CD14-positive monocyte (primary cell): Measurements from ENCODE around the gene CXCR6. TPM values are rescaled to one million over a fixed set of nuclear protein-coding genes. Genes with fewer than 3 reads are reported as not detected.

Experiments
- DNase-seq, 3 donors: peaks; one replicate each; pipeline ENCODE4 v3.0.0-alpha.2; 2011 to 2022
- H2AFZ ChIP-seq: 2 replicates; pipeline ENCODE4 v1.6.0; 2012; ENCODE audit warnings: mild to moderate bottlenecking, low read depth, low read length, inconsistent platforms; ENCODE audit not compliant: insufficient read depth, poor library complexity, severe bottlenecking
- H3K27ac ChIP-seq, 2 donors: 1 replicate in 1 of 2; 2 replicates in 1 of 2; pipeline ENCODE4 v1.5.1; 2012 to 2013; ENCODE audit warnings: low read length in 2 of 2, control low read depth in 1 of 2, inconsistent platforms in 1 of 2, low read depth in 1 of 2, mild to moderate bottlenecking in 1 of 2
- H3K27me3 ChIP-seq, 2 donors: one replicate each; pipeline versions ENCODE4 v1.6.0 to v1.6.1; 2011 to 2013; ENCODE audit warnings: low read length in 2 of 2; ENCODE audit not compliant: control insufficient read depth in 2 of 2, insufficient read depth in 2 of 2
- H3K36me3 ChIP-seq, 2 donors: replicated peaks in 1 of 2; 1 replicate in 1 of 2; 2 replicates in 1 of 2; pipeline versions ENCODE4 v1.5.1 to v1.6.1; 2012 to 2013; ENCODE audit warnings: low read length in 2 of 2, control low read depth in 1 of 2, inconsistent platforms in 1 of 2, mild to moderate bottlenecking in 1 of 2; ENCODE audit not compliant: insufficient read depth in 2 of 2, control insufficient read depth in 1 of 2
- H3K4me1 ChIP-seq, 2 donors: 1 replicate in 1 of 2; 2 replicates in 1 of 2; pipeline versions ENCODE4 v1.5.1 to v1.6.1; 2012 to 2013; ENCODE audit warnings: low read length in 2 of 2, control low read depth in 1 of 2, inconsistent platforms in 1 of 2, mild to moderate bottlenecking in 1 of 2, moderate library complexity in 1 of 2; ENCODE audit not compliant: insufficient read depth in 2 of 2, control insufficient read depth in 1 of 2
- H3K4me2 ChIP-seq: replicated peaks from 2 replicates; pipeline ENCODE3; 2012; ENCODE audit warnings: low read length, moderate library complexity, mild to moderate bottlenecking; ENCODE audit not compliant: poor library complexity, severe bottlenecking; ENCODE audit errors: extremely low read depth
- H3K4me3 ChIP-seq, 3 experiments: fragments of 200-600 bp in 1 of 3; sonication (generic) in 1 of 3; replicated peaks in 1 of 3; 1 replicate in 2 of 3; 2 replicates in 1 of 3; pipeline ENCODE4 v1.5.1; 2011 to 2013; ENCODE audit warnings: low read length in 3 of 3, mild to moderate bottlenecking in 3 of 3, control low read depth in 2 of 3, low read depth in 2 of 3, inconsistent platforms in 1 of 3, moderate library complexity in 1 of 3
- H3K79me2 ChIP-seq: 2 replicates; pipeline ENCODE4 v1.6.0; 2012; ENCODE audit warnings: mild to moderate bottlenecking, control low read depth, inconsistent platforms, low read length, moderate library complexity; ENCODE audit not compliant: insufficient read depth
- H3K9ac ChIP-seq: 2 replicates; pipeline ENCODE4 v1.6.0; 2017; ENCODE audit warnings: low read length, mild to moderate bottlenecking; ENCODE audit not compliant: insufficient read depth, poor library complexity, severe bottlenecking
- H3K9me3 ChIP-seq, 2 donors: replicated peaks in 1 of 2; 1 replicate in 1 of 2; 2 replicates in 1 of 2; pipeline versions ENCODE4 v1.5.1 to v1.6.1; 2012 to 2013; ENCODE audit warnings: low read length in 2 of 2, control low read depth in 1 of 2; ENCODE audit not compliant: control insufficient read depth in 1 of 2, insufficient read depth in 1 of 2
- H4K20me1 ChIP-seq: 2 replicates; pipeline ENCODE4 v1.6.0; 2012; ENCODE audit warnings: mild to moderate bottlenecking, low read length, control low read depth, moderate library complexity; ENCODE audit not compliant: insufficient read depth
- H3K27ac Mint-ChIP-seq, 7 donors: one replicate each; pipeline ENCODE4 v1.8.0; 2020; ENCODE audit warnings: mild to moderate bottlenecking in 7 of 7, mixed read lengths in 7 of 7, moderate library complexity in 6 of 7, inconsistent platforms in 2 of 7
- H3K27me3 Mint-ChIP-seq, 3 donors: one replicate each; pipeline ENCODE4 v1.8.0; 2021 to 2022; ENCODE audit warnings: low read depth in 3 of 3, mild to moderate bottlenecking in 3 of 3, mixed read lengths in 3 of 3, moderate library complexity in 3 of 3, inconsistent platforms in 1 of 3
- H3K36me3 Mint-ChIP-seq, 2 donors: one replicate each; pipeline ENCODE4 v1.8.0; 2020; ENCODE audit warnings: mixed read lengths in 2 of 2, inconsistent platforms in 1 of 2, mild to moderate bottlenecking in 1 of 2
- H3K4me1 Mint-ChIP-seq: one replicate; pipeline ENCODE4 v1.8.0; 2020; ENCODE audit warnings: mild to moderate bottlenecking, mixed read lengths
- H3K4me3 Mint-ChIP-seq, 2 donors: one replicate each; pipeline ENCODE4 v1.8.0; 2020; ENCODE audit warnings: mild to moderate bottlenecking in 2 of 2, mixed read lengths in 2 of 2, moderate library complexity in 1 of 2
- H3K9me3 Mint-ChIP-seq, 7 donors: one replicate each; pipeline ENCODE4 v1.8.0; 2020 to 2022; ENCODE audit warnings: mixed read lengths in 7 of 7, mild to moderate bottlenecking in 6 of 7, moderate library complexity in 6 of 7, inconsistent platforms in 2 of 7
- CTCF ChIP-seq: fragments of 200-600 bp; IDR thresholded peaks from one replicate; pipeline ENCODE4 v1.8.0; 2022; ENCODE audit warnings: antibody characterized with exemption, mild to moderate bottlenecking
- WGBS: methylation state at CpG from one replicate; pipeline ENCODE4 v1.1.5; 2013; ENCODE audit warnings: missing lambda C conversion rate; ENCODE audit not compliant: insufficient coverage; 5-methylcytosine and 5-hydroxymethylcytosine counted together
- intact Hi-C, 2 donors: fragments of 100-400 bp; cut with micrococcal nuclease; formaldehyde crosslinking; loops; one replicate each; pipeline versions ENCODE4 v1.15.0 to v1.15.1; 2023
- polyA plus RNA-seq, 3 donors: library from polyadenylated mRNA; depleted of rRNA in 1 of 3; unstranded in 2 of 3; stranded (reverse) in 1 of 3; fragments of 300-500 nt in 2 of 3; fragments of >200 nt in 1 of 3; fragmentation: Illumina TruSeq in 2 of 3; gene quantifications; 1 replicate in 2 of 3; 2 replicates in 1 of 3; pipeline ENCODE4 v1.2.3, GENCODE V29; 2012 to 2021

Gene CXCR6
- polyA plus RNA-seq, 3 donors = 0.10 TPM; not detected in 2

- H3K9ac ChIP-seq = no peak overlapping the region
- Mint-ChIP-seq H3K27me3 (peaks cover 0 to 3% (median 2%) of the 10 kb centered on the region in 3 donors), H3K36me3 (peaks cover 91 to 96% of the 10 kb centered on the region in 2 donors), H3K27ac (no peak overlapping the region), H3K9me3 (peaks cover 0 to 1% (median 0%) of the 10 kb centered on the region in 7 donors), H3K4me1 (peaks cover 17% of the 10 kb centered on the region), H3K4me3 (no peak overlapping the region)
- no peak overlapping the region for H3K4me2 ChIP-seq
- intact Hi-C loops = no loop called here
- peaks cover 7 to 13% of the 10 kb centered on the region in 2 donors for H3K4me1 ChIP-seq
- no peaks in the 10 kb centered on the region for H3K79me2 ChIP-seq
- no peak overlapping the region for H3K4me3 ChIP-seq
- H3K9me3 ChIP-seq = no peaks in the 10 kb centered on the region
- WGBS = 96% methylated on average over 16 of the region's 16 CpGs
- H3K27me3 ChIP-seq = no peaks in the 10 kb centered on the region
- H2AFZ ChIP-seq = no peak overlapping the region
- H3K36me3 ChIP-seq = peaks cover 80 to 85% of the 10 kb centered on the region in 2 donors
- no peak for TF ChIP-seq CTCF
- DNase-seq = no peak
- H4K20me1 ChIP-seq = no peaks in the 10 kb centered on the region
- H3K27ac ChIP-seq = no peak overlapping the region
Observed at GRCh38 chr3:45966950-45967640, 23.8 kb downstream of the CXCR6 start.

- DNase-seq = no peak
- Mint-ChIP-seq H3K9me3 (peaks cover 0 to 1% (median 0%) of the 10 kb centered on the region in 7 donors), H3K4me3 (no peak overlapping the region), H3K27ac (peak overlapping the region in 1 of 7 donors; percentile 61), H3K4me1 (peaks cover 20% of the 10 kb centered on the region), H3K27me3 (peaks cover 0 to 3% (median 2%) of the 10 kb centered on the region in 3 donors), H3K36me3 (peaks cover 85 to 89% of the 10 kb centered on the region in 2 donors)
- no peaks in the 10 kb centered on the region for H3K9me3 ChIP-seq
- H3K9ac ChIP-seq = no peak overlapping the region
- no peaks in the 10 kb centered on the region for H4K20me1 ChIP-seq
- H3K27ac ChIP-seq = no peak overlapping the region
- H2AFZ ChIP-seq = no peak overlapping the region
- TF ChIP-seq CTCF = no peak
- no peak overlapping the region for H3K4me2 ChIP-seq
- H3K4me3 ChIP-seq = no peak overlapping the region
- WGBS = 94% methylated on average over 8 of the region's 8 CpGs
- no peaks in the 10 kb centered on the region for H3K79me2 ChIP-seq
- intact Hi-C loops = no loop called here
- H3K27me3 ChIP-seq = no peaks in the 10 kb centered on the region
- H3K36me3 ChIP-seq = peaks cover 74 to 79% of the 10 kb centered on the region in 2 donors
- H3K4me1 ChIP-seq = peaks cover 13 to 19% of the 10 kb centered on the region in 2 donors
Observed at GRCh38 chr3:45967724-45968123, 24.5 kb downstream of the CXCR6 start.
